ENCODE data around the gene PLSCR2.
"Not testable (repeated sequence)": the region's sequence is repeated elsewhere in the genome, so short reads cannot be mapped to it uniquely, and the experiment has no call there.

Gene PLSCR2

GRCh38 chr3:146476094-146476740 is 6.9 kb upstream of the PLSCR2 start:
- no peak for DNase-seq

DNA sequence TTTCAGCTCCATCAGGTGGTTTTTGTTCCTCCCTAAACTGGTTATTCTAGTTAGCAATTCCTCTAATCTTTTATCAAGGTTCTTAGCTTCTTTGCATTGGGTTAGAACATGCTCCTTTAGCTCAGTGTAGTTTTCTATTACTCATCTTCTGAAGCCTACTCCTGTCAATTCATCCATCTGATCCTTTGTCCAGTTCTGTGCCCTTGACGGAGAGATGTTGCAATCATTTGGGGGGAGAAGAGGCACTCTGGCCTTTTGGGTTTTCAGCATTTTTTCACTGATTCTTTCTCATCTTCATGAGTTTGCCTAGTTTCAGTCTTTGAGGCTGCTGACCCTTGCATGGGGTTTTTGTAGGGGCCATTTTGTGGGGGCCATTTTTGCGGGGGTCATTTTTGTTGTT is 5.6 kb upstream of the PLSCR2 start:
- DNase-seq = not testable (repeated sequence)

DNA sequence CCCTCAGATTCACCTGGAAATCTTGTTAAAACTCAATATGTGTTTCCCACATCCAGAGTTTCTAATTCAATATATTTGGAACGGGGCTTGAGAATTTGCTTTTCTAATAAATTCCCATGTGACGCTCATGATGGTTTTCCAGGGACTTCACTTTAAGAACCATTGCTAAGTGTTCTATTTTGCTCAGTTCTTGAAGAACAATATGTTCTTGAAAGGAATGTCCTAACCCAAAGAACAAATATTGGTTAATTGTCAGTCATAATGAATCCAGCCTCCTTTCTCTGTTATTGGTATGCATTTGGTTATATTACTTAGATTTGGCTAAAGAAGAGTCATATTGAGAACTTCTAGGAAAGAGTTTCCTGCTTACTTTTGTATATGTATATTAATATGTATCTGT is 4.4 kb upstream of the PLSCR2 start:
- DNase-seq = no peak

- DNase-seq = no peak
Observed at GRCh38 chr3:146472611-146473010, 3.2 kb upstream of the PLSCR2 start.

DNA sequence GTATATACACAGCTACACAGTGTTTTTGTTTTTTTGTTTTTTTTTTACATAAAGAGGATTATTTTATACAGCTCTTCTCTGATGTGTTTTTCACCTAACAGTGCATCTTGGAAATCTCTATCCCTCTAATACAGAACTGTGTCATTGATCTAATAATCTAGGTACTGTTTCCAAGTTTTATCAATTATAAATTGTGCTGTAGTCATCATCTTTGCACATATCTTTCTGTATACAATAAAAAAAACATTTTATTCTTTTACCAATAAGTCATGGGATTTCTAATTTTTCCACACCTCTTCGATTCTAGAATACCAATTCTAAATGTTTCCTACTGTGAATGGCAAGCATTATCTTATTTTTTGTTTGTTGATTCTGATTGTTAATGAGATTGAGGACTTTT is 1.7 kb upstream of the PLSCR2 start:
- no peak for DNase-seq

DNA sequence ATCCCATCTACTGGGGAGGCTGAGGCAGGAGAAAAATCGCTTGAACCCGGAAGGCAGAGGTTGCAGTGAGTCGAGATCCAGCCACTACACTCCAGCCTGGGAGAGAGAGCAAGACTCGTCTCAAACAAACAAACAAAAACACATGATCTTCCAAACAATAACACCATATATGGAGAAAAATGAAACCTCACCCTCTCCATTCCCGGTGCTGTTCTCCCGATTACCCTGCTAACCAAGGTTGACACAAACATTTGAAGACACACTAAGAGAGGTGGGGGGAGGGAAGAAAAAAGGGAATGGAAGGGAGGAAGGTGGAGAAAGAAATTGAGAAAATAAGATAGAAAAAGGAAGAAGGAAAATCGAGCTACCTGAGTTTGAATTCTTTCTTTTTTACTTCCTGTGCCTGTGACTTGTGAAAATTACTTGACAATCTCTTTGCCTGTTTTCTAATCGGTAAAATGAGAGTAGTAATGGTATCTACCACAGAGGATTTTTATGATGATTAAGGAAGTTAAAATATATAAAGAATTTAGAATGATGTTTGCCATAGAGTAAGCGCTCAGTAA is 1.1 kb upstream of the PLSCR2 start:
- no peak for DNase-seq

DNA sequence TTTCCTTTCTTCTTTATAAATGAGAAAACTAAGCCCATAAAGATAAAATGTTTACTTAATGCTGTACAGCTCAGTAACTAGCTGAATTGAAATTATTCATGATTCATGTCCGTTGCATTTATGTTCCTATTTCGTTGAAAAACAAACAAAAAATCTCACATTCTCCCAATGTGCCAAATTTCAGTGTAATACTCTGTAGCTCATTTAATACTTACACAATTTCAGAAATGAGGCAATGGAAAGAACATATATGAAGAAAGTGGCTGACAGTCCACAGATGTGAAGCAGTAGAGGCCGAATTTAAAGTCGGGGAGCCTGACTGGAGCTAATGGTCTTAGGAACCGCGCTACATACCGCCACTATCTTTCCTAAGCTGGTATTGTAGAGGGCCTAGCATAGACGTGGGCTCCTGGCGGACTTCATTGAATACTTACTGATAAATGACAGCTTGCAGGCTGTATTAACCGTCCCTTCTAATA is 651 bp downstream of the PLSCR2 start:
- DNase-seq = no peak

- DNase-seq = no peak
Observed at GRCh38 chr3:146468234-146468633, 1.1 kb downstream of the PLSCR2 start.

DNA sequence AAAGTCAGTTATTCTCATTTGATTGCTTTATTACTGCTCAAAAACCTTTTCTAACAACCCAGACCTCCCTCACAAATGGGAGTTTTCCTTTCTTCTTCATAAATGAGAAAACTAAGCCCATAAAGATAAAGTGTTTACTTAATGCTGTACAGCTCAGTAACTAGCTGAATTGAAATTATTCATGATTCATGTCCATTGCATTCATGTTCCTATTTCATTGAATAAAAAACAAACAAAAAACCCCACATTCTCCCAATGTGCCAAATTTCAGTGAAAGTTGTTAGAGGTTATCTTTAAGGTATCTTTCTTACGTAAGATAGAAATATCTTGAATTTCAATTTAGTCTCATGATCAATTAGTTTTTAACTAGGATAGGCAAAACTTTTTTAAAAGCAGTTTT is 2.8 kb downstream of the PLSCR2 start:
- DNase-seq = no peak

DNA sequence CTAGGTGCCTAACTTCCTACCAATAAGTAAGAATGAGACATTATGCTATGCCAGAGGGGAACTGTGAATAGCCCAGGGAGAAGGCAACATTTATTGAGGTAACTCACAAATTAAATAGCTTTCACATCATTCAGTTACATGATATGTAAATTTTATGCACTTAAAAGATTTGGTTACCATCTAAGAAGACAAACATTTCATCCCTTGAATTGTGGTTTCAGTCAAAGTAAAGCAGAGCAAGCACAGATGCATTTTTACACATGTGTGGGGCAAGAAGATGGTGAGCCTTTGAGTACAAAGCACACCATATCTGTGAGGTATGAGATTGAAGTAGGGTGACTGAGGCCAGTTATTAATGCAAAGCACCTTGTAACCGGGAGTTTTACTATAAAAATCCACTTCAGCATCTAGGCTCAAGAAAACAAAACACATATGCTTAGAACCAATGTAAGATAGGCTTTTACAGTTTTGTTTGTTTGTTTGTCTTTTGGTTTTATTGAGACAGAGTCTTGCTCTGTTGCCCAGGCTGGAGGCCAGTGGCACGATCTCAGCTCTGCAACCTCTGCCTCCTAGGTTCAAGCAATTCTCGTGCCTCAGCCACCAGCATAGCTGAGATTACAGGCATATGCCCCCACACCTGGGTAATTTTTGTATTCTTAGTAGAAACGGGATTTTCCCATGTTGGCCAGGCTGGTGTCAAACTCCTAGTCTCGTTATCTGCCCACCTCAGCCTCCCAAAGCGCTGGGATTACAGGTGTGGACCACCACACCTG is 3.5 kb downstream of the PLSCR2 start:
- no peak for DNase-seq

DNA sequence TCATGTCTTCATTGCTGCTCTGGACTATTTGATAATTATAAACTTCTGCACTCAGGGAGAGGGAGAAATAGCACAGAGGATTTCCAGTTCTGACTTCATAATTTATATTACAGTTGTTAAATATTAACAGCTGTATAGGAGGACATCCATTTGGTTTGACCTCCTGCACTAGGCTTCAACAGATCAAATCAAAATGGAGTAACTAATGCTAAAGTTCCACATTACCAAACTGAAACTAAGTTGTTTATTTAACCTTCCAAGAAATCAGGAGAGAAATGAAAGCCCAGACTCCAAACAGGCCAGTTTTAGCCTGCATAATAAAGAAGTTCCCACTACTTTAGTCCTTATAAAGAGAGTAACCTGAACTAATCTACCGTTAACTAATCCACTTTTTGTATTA is 4.6 kb downstream of the PLSCR2 start:
- no peak for DNase-seq

- no peak for DNase-seq
Observed at GRCh38 chr3:146464005-146464595, 5.3 kb downstream of the PLSCR2 start.

GRCh38 chr3:146454796-146455195 is 14.6 kb downstream of the PLSCR2 start:
- no peak for DNase-seq

DNA sequence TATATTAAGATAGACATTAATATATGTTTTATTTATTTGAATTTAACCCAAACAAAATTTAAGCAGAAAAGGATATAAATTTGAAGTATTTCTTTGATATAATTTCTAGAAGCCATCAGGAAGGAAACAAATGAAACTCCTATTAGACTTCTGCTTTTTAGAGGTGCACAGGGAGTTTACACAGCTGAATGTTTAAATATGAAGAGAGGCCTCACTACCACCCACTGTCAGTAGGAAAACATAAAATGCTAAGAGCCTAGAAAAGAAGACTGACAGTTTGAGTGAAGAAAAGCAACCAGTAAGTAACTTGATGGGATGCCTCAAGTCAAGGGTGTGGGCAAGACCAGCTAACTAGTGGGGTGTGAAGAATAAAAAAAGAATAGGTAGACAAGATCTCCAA is 19.7 kb downstream of the PLSCR2 start:
- no peak for DNase-seq

- no peak for DNase-seq
Observed at GRCh38 chr3:146449076-146449475, 20.3 kb downstream of the PLSCR2 start.

GRCh38 chr3:146446026-146446425 is 23.3 kb downstream of the PLSCR2 start:
- no peak for DNase-seq

GRCh38 chr3:146440310-146440709 is 29.1 kb downstream of the PLSCR2 start:
- not testable (repeated sequence) for DNase-seq

DNA sequence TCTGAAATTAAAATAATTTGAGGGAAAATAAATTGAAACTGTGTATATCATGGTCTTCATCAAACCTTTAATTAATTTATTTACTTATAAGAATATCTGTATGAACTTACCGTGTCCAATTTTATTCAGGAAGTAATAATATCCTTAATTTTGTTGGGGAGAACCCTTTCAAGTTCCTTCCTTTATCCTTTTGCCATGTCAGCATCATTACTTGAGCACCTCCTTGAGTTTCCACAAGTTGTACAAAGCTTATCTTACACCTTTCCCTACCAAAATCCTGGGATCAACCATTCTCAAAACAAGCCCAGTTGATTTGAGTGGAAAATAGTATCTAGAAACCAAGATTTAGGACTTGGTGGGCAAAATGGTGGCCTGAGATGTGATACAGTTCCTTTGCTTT is 37.3 kb downstream of the PLSCR2 start:
- DNase-seq = no peak

- no peak for DNase-seq
Observed at GRCh38 chr3:146431240-146431639, 38.1 kb downstream of the PLSCR2 start.

DNA sequence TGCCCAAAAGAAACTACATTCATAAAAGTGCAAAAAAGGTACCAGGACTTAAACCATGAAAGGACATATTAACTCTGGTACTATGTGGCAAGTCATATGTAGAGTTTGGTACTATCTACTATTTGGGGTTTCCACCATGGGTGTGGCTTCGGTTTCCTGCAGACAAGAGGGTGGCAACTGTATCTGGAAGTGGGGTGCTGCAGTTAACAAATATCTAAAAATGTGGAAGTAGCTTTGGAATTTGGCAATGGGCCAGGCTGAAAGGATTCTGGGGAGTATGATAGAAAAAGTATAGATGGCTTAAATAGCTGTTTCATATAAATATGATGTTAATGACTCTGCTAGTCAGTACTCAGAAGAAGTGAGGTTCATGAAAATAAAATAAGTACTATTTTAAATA is 44.0 kb downstream of the PLSCR2 start:
- DNase-seq = no peak

- no peak for DNase-seq
Observed at GRCh38 chr3:146421819-146422759, 47.3 kb downstream of the PLSCR2 start.

- no peak for DNase-seq
Observed at GRCh38 chr3:146416366-146416765, 53.0 kb downstream of the PLSCR2 start.

GRCh38 chr3:146414010-146414409 is 55.4 kb downstream of the PLSCR2 start:
- no peak for DNase-seq

All from right hindlimb (tissue), 1 donor.